ENCODE measurements around the gene RGL4.

DNA sequence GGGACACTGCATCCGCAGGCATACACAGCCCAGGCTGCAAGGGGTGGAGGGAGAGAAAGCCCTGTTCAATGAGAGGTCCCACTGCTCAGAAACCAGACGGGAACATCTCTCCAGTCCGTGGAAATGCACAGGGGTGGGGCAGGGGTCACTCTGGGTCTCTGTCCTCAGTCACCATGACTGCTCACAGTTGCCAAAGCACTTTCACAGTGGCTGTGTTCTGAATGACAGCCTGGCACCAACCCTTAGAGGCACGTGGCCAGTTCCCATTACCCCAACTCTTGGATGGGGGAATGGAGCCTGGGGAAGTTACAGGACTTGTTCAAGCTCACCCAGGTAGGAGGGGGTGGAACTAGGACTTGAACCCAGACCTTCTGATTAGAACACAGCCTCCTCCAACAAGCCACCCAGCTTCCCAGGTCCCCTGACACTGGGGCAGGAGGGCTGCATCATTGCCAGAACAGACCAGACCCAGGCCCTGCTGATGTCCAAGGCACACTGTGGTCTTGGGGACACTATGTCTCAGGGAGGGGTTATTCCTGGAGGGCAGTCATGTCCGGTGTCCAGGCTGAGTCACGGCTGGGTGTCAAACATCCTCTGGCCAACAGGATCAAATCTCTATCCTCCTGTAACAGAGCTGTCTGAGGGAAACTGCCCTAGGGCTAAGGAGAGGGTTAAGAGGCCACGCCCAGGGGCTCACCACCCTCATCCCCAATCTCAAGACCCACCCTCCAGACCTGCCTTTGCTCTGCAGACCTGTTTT is 51.9 kb downstream of the RGL4 start:
- TF ChIP-seq, protein P1, sequence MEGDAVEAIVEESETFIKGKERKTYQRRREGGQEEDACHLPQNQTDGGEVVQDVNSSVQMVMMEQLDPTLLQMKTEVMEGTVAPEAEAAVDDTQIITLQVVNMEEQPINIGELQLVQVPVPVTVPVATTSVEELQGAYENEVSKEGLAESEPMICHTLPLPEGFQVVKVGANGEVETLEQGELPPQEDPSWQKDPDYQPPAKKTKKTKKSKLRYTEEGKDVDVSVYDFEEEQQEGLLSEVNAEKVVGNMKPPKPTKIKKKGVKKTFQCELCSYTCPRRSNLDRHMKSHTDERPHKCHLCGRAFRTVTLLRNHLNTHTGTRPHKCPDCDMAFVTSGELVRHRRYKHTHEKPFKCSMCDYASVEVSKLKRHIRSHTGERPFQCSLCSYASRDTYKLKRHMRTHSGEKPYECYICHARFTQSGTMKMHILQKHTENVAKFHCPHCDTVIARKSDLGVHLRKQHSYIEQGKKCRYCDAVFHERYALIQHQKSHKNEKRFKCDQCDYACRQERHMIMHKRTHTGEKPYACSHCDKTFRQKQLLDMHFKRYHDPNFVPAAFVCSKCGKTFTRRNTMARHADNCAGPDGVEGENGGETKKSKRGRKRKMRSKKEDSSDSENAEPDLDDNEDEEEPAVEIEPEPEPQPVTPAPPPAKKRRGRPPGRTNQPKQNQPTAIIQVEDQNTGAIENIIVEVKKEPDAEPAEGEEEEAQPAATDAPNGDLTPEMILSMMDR (IDR thresholded peaks at IDR 0.05), result no peak
- no peak for TF ChIP-seq POLR2AphosphoS5 (IDR thresholded peaks at IDR 0.05)
- no peak for TF ChIP-seq POLR2A (IDR thresholded peaks at IDR 0.05)
